HEK293T (cell line): ENCODE results near the gene CLEC18B.
"Not testable (repeated sequence)": the region's sequence is repeated elsewhere in the genome, so short reads cannot be mapped to it uniquely, and the experiment has no call there.

ENCODE experiments used
- CTCF ChIA-PET: fragments of 350-600 bp; formaldehyde crosslinking; extraction: SDS; loops from one replicate; lab custom pipeline; 2021; ENCODE audit warnings: antibody characterized with exemption, inconsistent platforms; lab: Yijun Ruan, JAX
- POLR2A ChIA-PET: fragments of 350-600 bp; formaldehyde crosslinking; extraction: SDS; loops from one replicate; lab custom pipeline; 2020; ENCODE audit warnings: antibody characterized with exemption, inconsistent platforms; lab: Yijun Ruan, JAX
- DNase-seq: peaks from one replicate; pipeline ENCODE4 v3.0.0; 2012; ENCODE audit warnings: mixed read lengths; ENCODE audit errors: extremely low spot score
- ARNT ChIP-seq: fragments of 450-650 bp; IDR thresholded peaks from 2 replicates; pipeline ENCODE4 v1.6.1; 2017; ENCODE audit warnings: mild to moderate bottlenecking
- BHLHE40 ChIP-seq: fragments of 450-650 bp; IDR thresholded peaks from 2 replicates; pipeline ENCODE4 v1.6.1; 2016; ENCODE audit warnings: mild to moderate bottlenecking, moderate library complexity, borderline replicate concordance
- CTBP1 ChIP-seq: fragments of 450-650 bp; IDR thresholded peaks from 2 replicates; pipeline ENCODE4 v1.6.1; 2016; ENCODE audit warnings: borderline replicate concordance
- ELF4 ChIP-seq: fragments of 450-650 bp; IDR thresholded peaks from 2 replicates; pipeline ENCODE4 v1.6.1; 2017; ENCODE audit warnings: antibody characterized with exemption
- FOXA1 ChIP-seq: fragments of 450-650 bp; IDR thresholded peaks from 2 replicates; pipeline ENCODE4 v1.6.1; 2016; ENCODE audit warnings: mild to moderate bottlenecking
- FOXK2 ChIP-seq: fragments of 450-650 bp; IDR thresholded peaks from 2 replicates; pipeline ENCODE4 v1.6.1; 2016; ENCODE audit warnings: mild to moderate bottlenecking
- FOXM1 ChIP-seq: fragments of 450-650 bp; IDR thresholded peaks from 2 replicates; pipeline ENCODE4 v1.6.1; 2017; ENCODE audit warnings: mild to moderate bottlenecking, borderline replicate concordance
- HDGF ChIP-seq: fragments of 450-650 bp; IDR thresholded peaks from 2 replicates; pipeline ENCODE4 v1.6.1; 2017; ENCODE audit warnings: antibody characterized with exemption, borderline replicate concordance
- L3MBTL2 ChIP-seq: fragments of 450-650 bp; conservative IDR thresholded peaks from 2 replicates; pipeline ENCODE4 v1.6.1; 2016; ENCODE audit warnings: mild to moderate bottlenecking
- LEF1 ChIP-seq: fragments of 450-650 bp; IDR thresholded peaks from 2 replicates; pipeline ENCODE4 v1.6.1; 2017; ENCODE audit warnings: mild to moderate bottlenecking, borderline replicate concordance
- NFRKB ChIP-seq: fragments of 450-650 bp; IDR thresholded peaks from 2 replicates; pipeline ENCODE4 v1.6.1; 2016; ENCODE audit warnings: mild to moderate bottlenecking, moderate library complexity
- PKNOX1 ChIP-seq: fragments of 450-650 bp; IDR thresholded peaks from 2 replicates; pipeline ENCODE4 v1.6.1; 2016
- SP1 ChIP-seq: fragments of 450-650 bp; IDR thresholded peaks from 2 replicates; pipeline ENCODE4 v1.6.1; 2017
- SUZ12 ChIP-seq: fragments of 450-650 bp; IDR thresholded peaks from 2 replicates; pipeline ENCODE4 v1.6.1; 2016; ENCODE audit warnings: mild to moderate bottlenecking
- TARDBP ChIP-seq: fragments of 450-650 bp; IDR thresholded peaks from 2 replicates; pipeline ENCODE4 v1.6.1; 2016
- ZNF384 ChIP-seq: fragments of 450-650 bp; IDR thresholded peaks from 2 replicates; pipeline ENCODE4 v1.6.1; 2016

The CLEC18B gene

GRCh38 chr16:74420612-74421481 lies at the start of gene CLEC18B:
Gene CLEC18B (minus strand): TSS chr16:74421478. CDS start chr16:74421270, 208 bp downstream.
- CTCF ChIA-PET, DNase-seq, POLR2A ChIA-PET: not testable (repeated sequence)

GRCh38 chr16:74469946-74470478 lies 48.7 kb upstream of the CLEC18B start:
- POLR2A ChIA-PET, result no interaction called here
- no peak for TF ChIP-seq PKNOX1
- no peak for TF ChIP-seq HDGF
- no peak for TF ChIP-seq ELF4
- TF ChIP-seq TARDBP, result no peak
- TF ChIP-seq BHLHE40, result no peak
- no peak for TF ChIP-seq ARNT
- TF ChIP-seq L3MBTL2, result no peak
- no peak for TF ChIP-seq ZNF384
- no peak for TF ChIP-seq FOXA1
- no peak for TF ChIP-seq FOXM1
- CTCF ChIA-PET, result interaction anchor here (0.7 to 1.0 kb wide), 2 partner anchors 8 to 324 kb away, joined by 3 read pairs; no protein-coding TSS in a partner anchor
- no peak for DNase-seq

GRCh38 chr16:74468807-74469525 lies 47.7 kb upstream of the CLEC18B start:
- ChIA-PET POLR2A (no interaction called here), CTCF (interaction anchor here (1.0 kb wide), 1 partner anchor 10 kb away, joined by 3 read pairs; no protein-coding TSS in a partner anchor)
- TF ChIP-seq FOXK2 (no peak), SUZ12 (no peak), TARDBP (no peak), ZNF384 (no peak), FOXA1 (no peak), LEF1 (no peak), ELF4 (no peak), L3MBTL2 (no peak), SP1 (no peak), BHLHE40 (no peak), FOXM1 (no peak), HDGF (no peak)
- DNase-seq, result no peak

- POLR2A ChIA-PET, result no interaction called here
- no peak for DNase-seq
- no peak for TF ChIP-seq FOXK2
- TF ChIP-seq BHLHE40, result no peak
- no peak for TF ChIP-seq HDGF
- TF ChIP-seq ELF4, result no peak
- no peak for TF ChIP-seq ZNF384
- no peak for TF ChIP-seq SUZ12
- no peak for TF ChIP-seq SP1
- no peak for TF ChIP-seq ARNT
- TF ChIP-seq FOXM1, result no peak
- no peak for TF ChIP-seq L3MBTL2
- CTCF ChIA-PET, result no interaction called here
Observed at GRCh38 chr16:74466872-74467271, 45.6 kb upstream of the CLEC18B start.

GRCh38 chr16:74465851-74466685 lies 44.8 kb upstream of the CLEC18B start:
- CTCF ChIA-PET, result no interaction called here
- TF ChIP-seq NFRKB, result no peak
- TF ChIP-seq TARDBP, result no peak
- TF ChIP-seq ARNT, result no peak
- no peak for TF ChIP-seq ELF4
- TF ChIP-seq BHLHE40, result no peak
- TF ChIP-seq FOXA1, result no peak
- TF ChIP-seq L3MBTL2, result no peak
- TF ChIP-seq FOXK2, result no peak
- no peak for TF ChIP-seq HDGF
- no peak for TF ChIP-seq PKNOX1
- TF ChIP-seq FOXM1, result no peak
- no peak for TF ChIP-seq LEF1
- TF ChIP-seq SP1, result no peak
- TF ChIP-seq SUZ12, result no peak
- no peak for TF ChIP-seq CTBP1
- POLR2A ChIA-PET, result interaction anchor here (0.7 kb wide), 1 partner anchor 8 kb away, joined by 3 read pairs; no protein-coding TSS in a partner anchor
- DNase-seq, result no peak

- POLR2A ChIA-PET, result interaction anchor here (0.7 kb wide), 1 partner anchor 9 kb away, joined by 3 read pairs; no protein-coding TSS in a partner anchor
- CTCF ChIA-PET, result no interaction called here
- no peak for TF ChIP-seq NFRKB
- no peak for TF ChIP-seq SUZ12
- TF ChIP-seq PKNOX1, result no peak
- TF ChIP-seq L3MBTL2, result no peak
- no peak for TF ChIP-seq TARDBP
- TF ChIP-seq BHLHE40, result no peak
- no peak for TF ChIP-seq LEF1
- no peak for TF ChIP-seq CTBP1
- TF ChIP-seq ARNT, result no peak
- no peak for TF ChIP-seq HDGF
- no peak for TF ChIP-seq FOXA1
- TF ChIP-seq SP1, result no peak
- TF ChIP-seq FOXM1, result no peak
- no peak for TF ChIP-seq ZNF384
- no peak for TF ChIP-seq FOXK2
- no peak for TF ChIP-seq ELF4
- DNase-seq, result no peak
Observed at GRCh38 chr16:74465281-74465680, 44.0 kb upstream of the CLEC18B start.
